AG04449 (cell line): ENCODE results near the gene DCK.

ENCODE experiments used
- CTCF ChIA-PET: fragments of 350-600 bp; formaldehyde crosslinking; extraction: SDS; loops from one replicate; lab custom pipeline; 2021; ENCODE audit warnings: antibody characterized with exemption; lab: Yijun Ruan, JAX
- POLR2A ChIA-PET: fragments of 400-600, 350-600 bp; formaldehyde crosslinking; extraction: SDS; loops from one replicate; lab custom pipeline; 2020; ENCODE audit warnings: antibody characterized with exemption, inconsistent platforms; lab: Yijun Ruan, JAX
- DNase-seq: peaks from one replicate; pipeline ENCODE4 v3.0.0-alpha.2; 2010; ENCODE audit warnings: low read depth, low spot score
- H3K4me3 ChIP-seq: 2 replicates; pipeline ENCODE4 v1.5.1; 2011; ENCODE audit warnings: low read depth, mild to moderate bottlenecking, control low read depth, low read length
- CTCF ChIP-seq: IDR thresholded peaks from one replicate; pipeline ENCODE4 v1.5.1; 2011; ENCODE audit warnings: mild to moderate bottlenecking, moderate library complexity, low read length, control low read depth, inconsistent platforms; ENCODE audit not compliant: insufficient read depth; ENCODE audit errors: missing control alignments

Gene DCK

GRCh38 chr4:70954032-70954431 lies 39.4 kb upstream of the DCK start:
- no peak overlapping the region for H3K4me3 ChIP-seq
- POLR2A ChIA-PET: no interaction called here
- CTCF ChIA-PET: interaction anchor here (1.3 kb wide), 1 partner anchor 9 kb away, joined by 5 read pairs; no protein-coding TSS in a partner anchor
- TF ChIP-seq CTCF: no peak
- no peak for DNase-seq

- no peak overlapping the region for H3K4me3 ChIP-seq
- CTCF ChIA-PET: interaction anchor here (0.9 to 1.0 kb wide), 2 partner anchors 12 to 16 kb away, joined by 3 read pairs; no protein-coding TSS in a partner anchor
- no peak for DNase-seq
- POLR2A ChIA-PET: no interaction called here
- no peak for TF ChIP-seq CTCF
Observed at GRCh38 chr4:70956549-70957210, 36.8 kb upstream of the DCK start.

- H3K4me3 ChIP-seq: no peak overlapping the region
- DNase-seq: peak; percentile 86
- ChIA-PET POLR2A (interaction anchor here (0.6 to 0.8 kb wide), 2 partner anchors 13 to 36 kb away, joined by 3 to 4 read pairs; no protein-coding TSS in a partner anchor), CTCF (interaction anchor here (1.1 to 1.5 kb wide), 2 partner anchors 9 to 51 kb away, joined by 3 to 5 read pairs; no protein-coding TSS in a partner anchor)
- TF ChIP-seq CTCF: no peak
Observed at GRCh38 chr4:70958681-70959080, 34.8 kb upstream of the DCK start.

GRCh38 chr4:70969076-70969475 lies 24.4 kb upstream of the DCK start:
- POLR2A ChIA-PET: interaction anchor here (1.2 kb wide), 1 partner anchor 209 kb away, joined by 3 read pairs; no protein-coding TSS in a partner anchor
- H3K4me3 ChIP-seq: no peak overlapping the region
- no peak for TF ChIP-seq CTCF
- CTCF ChIA-PET: no interaction called here
- DNase-seq: no peak

DNA sequence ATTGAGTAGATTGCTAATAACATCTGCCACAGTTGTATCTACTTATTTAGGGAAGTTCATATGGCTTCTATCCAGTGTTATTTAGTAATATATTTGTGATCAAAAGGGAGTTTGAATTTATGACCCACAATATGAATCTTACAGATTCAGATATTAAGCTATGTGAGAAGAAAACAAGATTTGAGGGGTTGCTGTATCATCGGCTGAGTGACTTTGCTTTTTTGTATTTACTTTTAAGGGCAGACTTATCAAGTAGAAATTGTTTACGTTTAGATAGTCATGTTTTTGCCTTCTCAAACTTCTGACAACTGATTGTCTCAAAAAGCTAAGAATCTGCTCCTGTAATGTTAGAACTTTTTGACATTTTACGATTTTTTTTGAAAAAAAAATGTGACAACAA lies 17.2 kb upstream of the DCK start:
- no peak for TF ChIP-seq CTCF
- DNase-seq: no peak
- CTCF ChIA-PET: no interaction called here
- POLR2A ChIA-PET: no interaction called here
- H3K4me3 ChIP-seq: no peak overlapping the region

GRCh38 chr4:70979445-70980008 lies 13.9 kb upstream of the DCK start:
- ChIA-PET CTCF (no interaction called here), POLR2A (no interaction called here)
- no peak for DNase-seq
- TF ChIP-seq CTCF: no peak
- no peak overlapping the region for H3K4me3 ChIP-seq
